ENCODE results near the gene UTS2B. TPM values are rescaled to one million over a fixed set of nuclear protein-coding genes. Genes with fewer than 3 reads are reported as not detected.

Gene UTS2B
- total and polyA plus RNA-seq, 9 of the 15 experiments (the other 6 are each of a cell fraction or from before 2014, with no cell fraction given): 0.06 TPM; not detected in 8

GRCh38 chr3:191269289-191270085 is 60.8 kb downstream of the UTS2B start:
- 2% methylated on average over 5 of the region's 5 CpGs for WGBS (ENCODE audit: insufficient coverage, low coverage, missing lambda C conversion rate)
- CTCF ChIA-PET (ENCODE audit: low intra/inter-chr PET ratio): no interaction called here
- H3K36me3 ChIP-seq (ENCODE audit: control insufficient read depth, insufficient read depth, low read length): no peaks in the 10 kb centered on the region

More at GRCh38 chr3:191269289-191270085, 60.8 kb downstream of the UTS2B start:
- no peaks in the 10 kb centered on the region for H3K79me2 ChIP-seq (ENCODE audit: control insufficient read depth, insufficient read depth, low read length)
- no peaks in the 10 kb centered on the region for H3K9me3 ChIP-seq (replicated peaks; ENCODE audit: control insufficient read depth, insufficient read depth, low read depth, low read length)
- intact Hi-C loops (cut with micrococcal nuclease) (no loop called here), in situ Hi-C loops (cut with MboI) (no loop called here)
- POLR2A ChIA-PET: no interaction called here
- no peak overlapping the region for H3K27ac ChIP-seq (ENCODE audit: extremely low read depth, low read depth, low read length)
- H2AFZ ChIP-seq (ENCODE audit: low read depth, low read length): no peak overlapping the region
- H4K20me1 ChIP-seq (replicated peaks; ENCODE audit: control insufficient read depth, insufficient read depth, low read length): no peaks in the 10 kb centered on the region; the same call in 1 of the 2 replicates
- ATAC-seq (no peak), DNase-seq (ENCODE audit: extremely low read depth in 1 of 4, low spot score in 3 of 4) (no peak), FAIRE-seq (no peak)
- BruUV-seq (replicated peaks): no TSS peak
- H3K27me3 ChIP-seq (ENCODE audit: control insufficient read depth in 2 of 2, insufficient read depth in 2 of 2, low read length in 2 of 2): peaks cover 0 to 2% of the 10 kb centered on the region in 2 experiments; a peak in 1 of 5 replicates
- H3K4me2 ChIP-seq (ENCODE audit: insufficient read depth, low read length): no peak overlapping the region
- no peaks in the 10 kb centered on the region for H3K4me1 ChIP-seq (replicated peaks in 1 of 2; ENCODE audit: control insufficient read depth in 2 of 2, insufficient read depth in 2 of 2, low read length in 2 of 2)
- no peak overlapping the region for H3K4me3 ChIP-seq
- TF ChIP-seq ZNF778 (CRISPR knock-in tag; IDR thresholded peaks at IDR 0.05): no peak
- TF ChIP-seq COPS2 (conservative IDR thresholded peaks at IDR 0.05): no peak
- TF ChIP-seq THRAP3 (IDR thresholded peaks at IDR 0.05; ENCODE audit: borderline replicate concordance): no peak
- no peak for TF ChIP-seq POU5F1 (IDR thresholded peaks at IDR 0.05; ENCODE audit: borderline replicate concordance, low read depth, low read length, partially characterized antibody)
- TF ChIP-seq YY1 (IDR thresholded peaks at IDR 0.05; ENCODE audit: borderline replicate concordance in 1 of 3, control insufficient read depth in 1 of 3, extremely low read depth in 1 of 3, insufficient read depth in 3 of 3, insufficient read length in 1 of 3, insufficient replicate concordance in 2 of 3, low read depth in 1 of 3, low read length in 2 of 3): no peak
- no peak for TF ChIP-seq SIN3B (IDR thresholded peaks at IDR 0.05; ENCODE audit: low read depth)
- no peak for TF ChIP-seq ZNF175 (CRISPR knock-in tag; IDR thresholded peaks at IDR 0.05; ENCODE audit: low read depth)
- no peak for TF ChIP-seq SIRT6 (IDR thresholded peaks at IDR 0.05; ENCODE audit: low read depth, low read length)
- no peak for TF ChIP-seq ARID3B (CRISPR knock-in tag; IDR thresholded peaks at IDR 0.05; ENCODE audit: borderline replicate concordance)
- TF ChIP-seq ZKSCAN3 (CRISPR knock-in tag; IDR thresholded peaks at IDR 0.05): no peak
- TF ChIP-seq HDAC1 (IDR thresholded peaks at IDR 0.05): no peak
- no peak for TF ChIP-seq ZNF655 (CRISPR knock-in tag; IDR thresholded peaks at IDR 0.05)
- no peak for TF ChIP-seq SNIP1 (IDR thresholded peaks at IDR 0.05; ENCODE audit: low read depth)
- no peak for TF ChIP-seq GTF2A2 (tag; IDR thresholded peaks at IDR 0.05)
- TF ChIP-seq MYC (IDR thresholded peaks at IDR 0.05; ENCODE audit: low read depth, low read length): no peak
- no peak for TF ChIP-seq MYC (CRISPR knock-in tag; IDR thresholded peaks at IDR 0.05; ENCODE audit: borderline replicate concordance, low read depth)
- no peak for TF ChIP-seq ZBTB1 (CRISPR knock-in tag; IDR thresholded peaks at IDR 0.05; ENCODE audit: borderline replicate concordance, low read depth)
- no peak for TF ChIP-seq ZSCAN32 (CRISPR knock-in tag; IDR thresholded peaks at IDR 0.05)
- TF ChIP-seq TFAM (CRISPR knock-in tag; conservative IDR thresholded peaks at IDR 0.05): no peak
- TF ChIP-seq PURB (CRISPR knock-in tag; IDR thresholded peaks at IDR 0.05; ENCODE audit: low read depth): no peak
- no peak for TF ChIP-seq ZFP30 (CRISPR knock-in tag; IDR thresholded peaks at IDR 0.05; ENCODE audit: borderline replicate concordance)
- no peak overlapping the region for H3K9ac ChIP-seq (ENCODE audit: insufficient read depth in 1 of 2, low read depth in 2 of 2, low read length in 2 of 2)
- H3K9me1 ChIP-seq (ENCODE audit: control insufficient read depth, insufficient read depth, low read length): no peaks in the 10 kb centered on the region

Data from K562 (cell line).